GM23338 (cell line): Measurements from ENCODE around the gene ADAMTS1. TPM values are rescaled to one million over a fixed set of nuclear protein-coding genes. Genes with fewer than 3 reads are reported as not detected.

Source experiments
- ATAC-seq: fragments of 200-7000 bp; cut with Tn5 transposase; 3 replicates; pipeline ENCODE4 v1.9.1; 2020
- DNase-seq: peaks from one replicate; pipeline ENCODE4 v3.0.0-alpha.2; 2015; ENCODE audit warnings: low spot score
- H2AFZ ChIP-seq: fragments of 200-600 bp; sonication (generic); 2 replicates; pipeline ENCODE4 v1.8.0; 2016; ENCODE audit warnings: antibody characterized with exemption, mild to moderate bottlenecking, moderate library complexity
- H3F3A ChIP-seq: fragments of 200-600 bp; sonication (generic); replicated peaks from 2 replicates; pipeline ENCODE4 v1.8.0; 2017; ENCODE audit warnings: antibody characterized with exemption, mixed run types, low read depth
- H3K27ac ChIP-seq: fragments of 200-600 bp; sonication (generic); 2 replicates; pipeline ENCODE4 v1.6.1; 2016; ENCODE audit warnings: low read depth
- H3K27me3 ChIP-seq: fragments of 200-600 bp; sonication (generic); 2 replicates; pipeline ENCODE4 v1.8.0; 2016; ENCODE audit warnings: mild to moderate bottlenecking, mixed run types, moderate library complexity; ENCODE audit not compliant: insufficient read depth
- H3K36me3 ChIP-seq: fragments of 200-600 bp; sonication (generic); 2 replicates; pipeline ENCODE4 v1.8.0; 2016; ENCODE audit warnings: mild to moderate bottlenecking; ENCODE audit not compliant: insufficient read depth
- H3K4me1 ChIP-seq: fragments of 200-600 bp; sonication (generic); 2 replicates; pipeline ENCODE4 v1.8.0; 2016; ENCODE audit warnings: mild to moderate bottlenecking, moderate library complexity; ENCODE audit not compliant: insufficient read depth
- H3K4me2 ChIP-seq: fragments of 200-600 bp; sonication (generic); 2 replicates; pipeline ENCODE4 v1.7.1; 2017; ENCODE audit warnings: mixed run types
- H3K4me3 ChIP-seq: fragments of 200-600 bp; sonication (generic); 2 replicates; pipeline ENCODE4 v1.6.1; 2016; ENCODE audit warnings: mixed run types
- H3K79me2 ChIP-seq: fragments of 200-600 bp; sonication (generic); replicated peaks from 2 replicates; pipeline ENCODE4 v1.8.0; 2017; ENCODE audit warnings: mild to moderate bottlenecking; ENCODE audit not compliant: insufficient read depth
- H3K9me2 ChIP-seq: fragments of 200-600 bp; sonication (generic); 2 replicates; pipeline ENCODE4 v1.8.0; 2017; ENCODE audit not compliant: insufficient read depth
- H4K20me1 ChIP-seq: fragments of 200-600 bp; sonication (generic); replicated peaks from 2 replicates; pipeline ENCODE4 v1.8.0; 2017; ENCODE audit warnings: mild to moderate bottlenecking; ENCODE audit not compliant: insufficient read depth
- H3K27ac Mint-ChIP-seq: 2 replicates; pipeline ENCODE4 v1.8.0; 2020; ENCODE audit warnings: inconsistent platforms, mild to moderate bottlenecking, moderate library complexity, mixed read lengths
- H3K27me3 Mint-ChIP-seq: 3 replicates; pipeline ENCODE4 v1.8.0; 2022; ENCODE audit warnings: low read depth, mild to moderate bottlenecking, moderate library complexity, mixed read lengths, inconsistent platforms; ENCODE audit not compliant: insufficient read depth, poor library complexity
- H3K36me3 Mint-ChIP-seq: 3 replicates; pipeline ENCODE4 v1.8.0; 2021; ENCODE audit warnings: low read depth, mild to moderate bottlenecking, inconsistent platforms, moderate library complexity, mixed read lengths
- H3K4me1 Mint-ChIP-seq: 3 replicates; pipeline ENCODE4 v1.8.0; 2020; ENCODE audit warnings: mild to moderate bottlenecking, inconsistent platforms, mixed read lengths
- H3K4me3 Mint-ChIP-seq: 3 replicates; pipeline ENCODE4 v1.8.0; 2021; ENCODE audit warnings: moderate library complexity, mild to moderate bottlenecking, inconsistent platforms, mixed read lengths
- H3K9me3 Mint-ChIP-seq: 3 replicates; pipeline ENCODE4 v1.8.0; 2020; ENCODE audit warnings: moderate library complexity, mild to moderate bottlenecking, inconsistent platforms, mixed read lengths
- CREB1 ChIP-seq: fragments of 250-450 bp; sonication (Bioruptor Pico); IDR thresholded peaks from 2 replicates; pipeline ENCODE4 v1.5.0; 2020; ENCODE audit warnings: low read depth, mild to moderate bottlenecking, moderate library complexity
- JUNB ChIP-seq: IDR thresholded peaks from one replicate; pipeline ENCODE4 v1.6.1; 2016; ENCODE audit warnings: antibody characterized with exemption; ENCODE audit not compliant: unreplicated experiment
- NANOG ChIP-seq: IDR thresholded peaks from 2 replicates; pipeline ENCODE4 v1.6.1; 2016; ENCODE audit warnings: antibody characterized with exemption, borderline replicate concordance
- POLR2AphosphoS5 ChIP-seq: IDR thresholded peaks from 2 replicates; pipeline ENCODE4 v1.6.1; 2016; ENCODE audit warnings: antibody characterized with exemption, low read depth
- polyA plus RNA-seq: library from polyadenylated mRNA; unstranded; fragments of >200 nt; fragmentation: Nextera tagmentation; extraction: Ambion mirVana; gene quantifications from 2 replicates; pipeline ENCODE4 v1.2.1, GENCODE V29; 2016
- total RNA-seq: library from RNA; depleted of rRNA; stranded (reverse); fragments of >200 nt; shearing (Covaris generic); gene quantifications from 2 replicates; pipeline ENCODE4 v1.2.3, GENCODE V29; 2014
- TF ChIP-seq, protein P1 (sequence below): fragments of 250-450 bp; sonication (Bioruptor Pico); IDR thresholded peaks from 2 replicates; pipeline ENCODE4 v1.5.0; 2020; ENCODE audit warnings: mild to moderate bottlenecking, moderate library complexity

ADAMTS1 gene
- total and polyA plus RNA-seq, 2 experiments from 2014 or later = 6.1 to 15.4 TPM

GRCh38 chr21:26800001-26800400 is 45.2 kb downstream of the ADAMTS1 start:
- no peak overlapping the region for H3K4me2 ChIP-seq
- no peak for ATAC-seq
- H2AFZ ChIP-seq = no peak overlapping the region
- no peak for DNase-seq
- no peak for TF ChIP-seq JUNB
- no peak for TF ChIP-seq POLR2AphosphoS5
- TF ChIP-seq, protein P1, sequence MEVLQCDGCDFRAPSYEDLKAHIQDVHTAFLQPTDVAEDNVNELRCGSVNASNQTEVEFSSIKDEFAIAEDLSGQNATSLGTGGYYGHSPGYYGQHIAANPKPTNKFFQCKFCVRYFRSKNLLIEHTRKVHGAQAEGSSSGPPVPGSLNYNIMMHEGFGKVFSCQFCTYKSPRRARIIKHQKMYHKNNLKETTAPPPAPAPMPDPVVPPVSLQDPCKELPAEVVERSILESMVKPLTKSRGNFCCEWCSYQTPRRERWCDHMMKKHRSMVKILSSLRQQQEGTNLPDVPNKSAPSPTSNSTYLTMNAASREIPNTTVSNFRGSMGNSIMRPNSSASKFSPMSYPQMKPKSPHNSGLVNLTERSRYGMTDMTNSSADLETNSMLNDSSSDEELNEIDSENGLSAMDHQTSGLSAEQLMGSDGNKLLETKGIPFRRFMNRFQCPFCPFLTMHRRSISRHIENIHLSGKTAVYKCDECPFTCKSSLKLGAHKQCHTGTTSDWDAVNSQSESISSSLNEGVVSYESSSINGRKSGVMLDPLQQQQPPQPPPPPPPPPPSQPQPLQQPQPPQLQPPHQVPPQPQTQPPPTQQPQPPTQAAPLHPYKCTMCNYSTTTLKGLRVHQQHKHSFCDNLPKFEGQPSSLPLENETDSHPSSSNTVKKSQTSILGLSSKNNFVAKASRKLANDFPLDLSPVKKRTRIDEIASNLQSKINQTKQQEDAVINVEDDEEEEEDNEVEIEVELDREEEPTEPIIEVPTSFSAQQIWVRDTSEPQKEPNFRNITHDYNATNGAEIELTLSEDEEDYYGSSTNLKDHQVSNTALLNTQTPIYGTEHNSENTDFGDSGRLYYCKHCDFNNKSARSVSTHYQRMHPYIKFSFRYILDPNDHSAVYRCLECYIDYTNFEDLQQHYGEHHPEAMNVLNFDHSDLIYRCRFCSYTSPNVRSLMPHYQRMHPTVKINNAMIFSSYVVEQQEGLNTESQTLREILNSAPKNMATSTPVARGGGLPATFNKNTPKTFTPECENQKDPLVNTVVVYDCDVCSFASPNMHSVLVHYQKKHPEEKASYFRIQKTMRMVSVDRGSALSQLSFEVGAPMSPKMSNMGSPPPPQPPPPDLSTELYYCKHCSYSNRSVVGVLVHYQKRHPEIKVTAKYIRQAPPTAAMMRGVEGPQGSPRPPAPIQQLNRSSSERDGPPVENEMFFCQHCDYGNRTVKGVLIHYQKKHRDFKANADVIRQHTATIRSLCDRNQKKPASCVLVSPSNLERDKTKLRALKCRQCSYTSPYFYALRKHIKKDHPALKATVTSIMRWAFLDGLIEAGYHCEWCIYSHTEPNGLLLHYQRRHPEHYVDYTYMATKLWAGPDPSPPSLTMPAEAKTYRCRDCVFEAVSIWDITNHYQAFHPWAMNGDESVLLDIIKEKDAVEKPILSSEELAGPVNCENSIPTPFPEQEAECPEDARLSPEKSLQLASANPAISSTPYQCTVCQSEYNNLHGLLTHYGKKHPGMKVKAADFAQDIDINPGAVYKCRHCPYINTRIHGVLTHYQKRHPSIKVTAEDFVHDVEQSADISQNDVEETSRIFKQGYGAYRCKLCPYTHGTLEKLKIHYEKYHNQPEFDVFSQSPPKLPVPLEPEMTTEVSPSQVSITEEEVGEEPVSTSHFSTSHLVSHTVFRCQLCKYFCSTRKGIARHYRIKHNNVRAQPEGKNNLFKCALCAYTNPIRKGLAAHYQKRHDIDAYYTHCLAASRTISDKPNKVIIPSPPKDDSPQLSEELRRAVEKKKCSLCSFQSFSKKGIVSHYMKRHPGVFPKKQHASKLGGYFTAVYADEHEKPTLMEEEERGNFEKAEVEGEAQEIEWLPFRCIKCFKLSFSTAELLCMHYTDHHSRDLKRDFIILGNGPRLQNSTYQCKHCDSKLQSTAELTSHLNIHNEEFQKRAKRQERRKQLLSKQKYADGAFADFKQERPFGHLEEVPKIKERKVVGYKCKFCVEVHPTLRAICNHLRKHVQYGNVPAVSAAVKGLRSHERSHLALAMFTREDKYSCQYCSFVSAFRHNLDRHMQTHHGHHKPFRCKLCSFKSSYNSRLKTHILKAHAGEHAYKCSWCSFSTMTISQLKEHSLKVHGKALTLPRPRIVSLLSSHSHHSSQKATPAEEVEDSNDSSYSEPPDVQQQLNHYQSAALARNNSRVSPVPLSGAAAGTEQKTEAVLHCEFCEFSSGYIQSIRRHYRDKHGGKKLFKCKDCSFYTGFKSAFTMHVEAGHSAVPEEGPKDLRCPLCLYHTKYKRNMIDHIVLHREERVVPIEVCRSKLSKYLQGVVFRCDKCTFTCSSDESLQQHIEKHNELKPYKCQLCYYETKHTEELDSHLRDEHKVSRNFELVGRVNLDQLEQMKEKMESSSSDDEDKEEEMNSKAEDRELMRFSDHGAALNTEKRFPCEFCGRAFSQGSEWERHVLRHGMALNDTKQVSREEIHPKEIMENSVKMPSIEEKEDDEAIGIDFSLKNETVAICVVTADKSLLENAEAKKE (CRISPR knock-in tag) = no peak
- TF ChIP-seq CREB1 = no peak
- TF ChIP-seq NANOG = no peak
- 0 out of 2 replicates have a peak, but pooled peaks cover 5% of the 10 kb centered on the region for H3K9me2 ChIP-seq
- H3K4me3 Mint-ChIP-seq = no peak overlapping the region
- no peaks in the 10 kb centered on the region for H3K79me2 ChIP-seq
- H3K4me1 ChIP-seq = peaks cover 7% of the 10 kb centered on the region; the same call in 1 of the 2 replicates
- H3K27me3 ChIP-seq = no peaks in the 10 kb centered on the region
- H3K27me3 Mint-ChIP-seq = no peaks in the 10 kb centered on the region
- no peaks in the 10 kb centered on the region for H3K36me3 ChIP-seq
- H3K4me1 Mint-ChIP-seq = peaks cover 12% of the 10 kb centered on the region
- H3K27ac Mint-ChIP-seq = no peak overlapping the region
- H3F3A ChIP-seq = no peaks in the 10 kb centered on the region
- H4K20me1 ChIP-seq = no peaks in the 10 kb centered on the region
- H3K36me3 Mint-ChIP-seq = no peaks in the 10 kb centered on the region
- H3K9me3 Mint-ChIP-seq = no peaks in the 10 kb centered on the region
- no peak overlapping the region for H3K27ac ChIP-seq
- no peak overlapping the region for H3K4me3 ChIP-seq
